Endometrium (tissue), 2 donors: ENCODE data around the gene IFNE.
A peak's percentile ranks its signal among the peaks of the same experiment; 100 is the strongest.
"Not testable (repeated sequence)": the region's sequence is repeated elsewhere in the genome, so short reads cannot be mapped to it uniquely, and the experiment has no call there.

Experiments
- FAIRE-seq: peaks from 2 replicates; lab custom pipeline; 2012; peaks lifted over from hg19 to GRCh38; lab: Jason Lieb, UNC
- donor health status: control.
- donor health status: control.

IFNE gene

DNA sequence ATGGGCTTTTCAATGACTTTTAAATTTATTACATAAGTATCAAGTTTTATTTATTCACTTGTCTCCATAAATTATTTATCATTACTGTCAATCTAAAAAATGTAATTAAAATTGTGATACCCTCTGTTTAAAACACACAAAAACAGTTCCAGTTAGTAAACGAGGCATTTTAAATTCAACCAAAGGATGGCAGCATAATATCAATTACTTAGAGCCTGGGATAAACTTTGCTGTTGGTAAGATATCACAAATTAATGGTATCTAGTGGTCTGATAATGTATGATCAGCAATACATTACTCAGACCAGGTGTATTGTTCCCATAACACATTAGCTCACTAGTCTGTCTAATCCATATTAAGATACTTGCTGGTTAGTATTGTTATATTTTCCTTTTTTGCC lies 9.6 kb upstream of the IFNE start:
- peak; percentile 26 for FAIRE-seq

DNA sequence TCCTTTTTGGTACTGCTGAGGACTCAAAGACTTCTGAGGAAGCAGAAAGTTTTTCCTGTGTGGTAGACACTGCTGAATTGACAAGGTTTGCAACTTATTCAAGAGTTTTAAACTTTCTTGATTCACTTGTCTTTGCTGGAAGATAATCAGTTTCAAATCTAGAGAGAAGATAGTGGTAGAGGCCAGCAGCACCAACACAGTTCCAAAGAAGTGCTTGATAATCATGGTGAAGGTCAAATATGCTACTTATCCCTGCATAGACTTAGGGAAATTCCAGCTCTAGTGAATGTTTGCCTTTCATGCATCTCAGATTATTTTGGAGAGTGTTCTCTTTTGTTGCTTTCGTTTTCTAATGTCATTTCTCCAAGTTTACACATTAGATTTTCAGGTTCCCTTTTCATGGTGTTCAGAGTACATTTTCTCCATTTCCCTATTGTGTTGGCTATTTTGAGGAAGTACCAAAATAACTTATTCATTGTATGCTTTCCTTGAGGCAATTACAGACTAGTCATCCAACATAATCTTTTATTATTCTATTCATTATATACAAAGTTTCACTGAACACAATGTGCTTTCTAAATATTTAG lies 550 bp downstream of the IFNE start:
- FAIRE-seq, result peak; percentile 62

DNA sequence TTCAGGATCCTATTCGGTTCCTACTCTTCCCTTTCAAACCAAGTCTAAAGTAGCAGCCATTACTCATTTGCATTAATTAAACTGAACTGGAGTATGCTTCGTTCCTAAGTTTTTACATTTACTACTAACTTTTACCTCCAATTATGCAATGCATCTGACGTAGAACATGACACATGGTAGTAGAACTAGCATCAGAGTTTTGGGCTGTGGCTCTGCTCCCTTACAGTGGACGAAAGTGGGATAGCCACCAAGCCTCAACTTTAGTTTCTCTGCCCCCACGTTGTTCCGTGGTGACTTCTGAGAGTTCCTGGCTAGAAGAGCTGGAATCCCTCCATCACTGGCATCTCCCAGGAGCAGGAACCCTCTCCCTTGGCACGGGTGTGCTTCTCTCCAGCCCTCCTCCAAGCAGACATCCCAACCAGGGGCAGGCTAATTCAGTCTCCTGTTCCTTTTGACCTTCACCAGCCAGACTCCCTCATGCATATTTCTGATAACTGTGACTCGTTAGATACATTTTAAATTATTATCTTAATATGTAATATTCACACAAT lies 2.9 kb downstream of the IFNE start:
- no peak for FAIRE-seq

DNA sequence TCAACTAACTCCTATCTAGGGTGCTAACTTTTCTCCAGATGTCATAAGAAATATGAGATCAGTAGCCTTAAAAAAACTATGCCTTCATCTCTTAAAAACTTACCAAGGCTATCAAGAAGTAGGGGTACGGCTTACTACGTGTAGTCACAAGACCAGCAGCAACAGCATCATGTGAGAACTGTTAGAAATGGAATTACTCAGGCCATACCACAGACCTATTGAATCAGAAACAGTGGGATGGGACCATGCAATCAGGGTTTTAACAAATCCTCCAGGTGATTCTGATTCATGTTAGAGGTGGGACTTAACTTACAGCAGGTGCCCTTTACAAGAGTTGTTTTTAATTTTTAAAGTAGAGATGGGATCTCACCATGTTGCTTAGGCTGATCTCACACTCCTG lies 4.6 kb downstream of the IFNE start:
- no peak for FAIRE-seq

DNA sequence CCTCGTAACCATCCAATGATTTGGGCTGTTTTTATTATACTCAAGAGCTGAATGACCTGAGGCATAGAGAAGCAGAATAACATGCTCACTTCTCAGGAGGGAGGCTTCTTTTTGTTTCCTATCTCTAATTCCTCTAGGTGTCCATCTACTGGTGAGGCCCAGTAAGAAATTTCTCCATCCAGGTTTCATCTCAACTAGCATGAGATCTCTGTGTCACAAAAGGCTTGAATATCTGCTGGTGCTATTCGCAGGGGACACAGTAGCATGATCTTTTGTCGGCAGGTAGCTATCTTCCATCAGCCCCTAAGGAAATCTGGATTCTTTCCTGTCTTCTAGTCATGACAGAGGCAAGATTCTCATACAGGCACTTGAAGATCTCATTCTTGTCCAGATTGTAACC lies 8.9 kb downstream of the IFNE start:
- no peak for FAIRE-seq

DNA sequence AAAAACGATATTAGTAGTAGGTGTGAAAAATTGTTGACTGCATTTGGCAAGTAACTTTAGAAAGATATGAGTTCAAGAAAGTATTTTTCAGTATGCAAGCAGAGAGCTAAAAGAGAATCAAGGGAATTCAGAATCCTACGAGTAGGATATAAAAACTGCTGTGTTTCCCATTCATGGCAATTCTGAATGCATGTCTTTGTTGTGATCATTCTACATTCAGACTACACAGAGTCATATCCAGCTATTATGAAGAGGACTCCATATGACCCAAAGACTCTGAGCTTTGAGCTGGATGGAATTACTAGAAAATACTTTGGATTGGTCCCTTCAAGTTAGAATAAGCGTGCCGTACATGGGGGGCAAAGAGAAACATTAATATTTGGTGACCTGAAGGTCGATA lies 12.0 kb downstream of the IFNE start:
- FAIRE-seq, result no peak

DNA sequence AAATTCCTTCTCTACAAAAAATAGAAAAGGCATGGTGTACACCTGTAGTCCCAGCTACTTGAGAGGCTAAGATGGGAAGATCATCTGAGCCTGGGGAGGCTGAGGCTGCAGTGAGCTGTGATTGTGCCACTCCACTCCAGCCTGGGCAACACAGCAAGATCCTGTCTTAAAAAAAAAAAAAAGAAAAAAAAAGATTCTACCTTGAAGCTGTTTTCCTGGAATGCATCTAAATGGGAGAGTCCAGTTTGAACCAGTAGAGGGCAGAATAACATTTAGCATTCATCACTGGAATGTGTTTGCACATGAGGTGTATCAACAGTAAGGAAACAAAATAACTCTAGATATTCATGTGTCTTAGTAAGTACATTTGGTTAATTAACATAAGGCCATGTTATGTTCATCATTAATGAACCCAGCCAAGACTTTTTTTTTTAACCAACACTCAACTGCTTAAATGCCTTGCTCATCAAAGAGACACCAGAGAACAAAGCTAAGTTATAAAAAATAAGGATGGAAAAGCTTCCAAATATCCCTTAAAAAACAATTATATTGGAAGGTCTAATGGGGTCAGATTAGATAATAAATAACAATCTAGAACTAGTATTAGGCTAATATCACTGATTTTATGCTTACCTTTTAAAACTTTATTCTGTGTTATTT lies 16.1 kb downstream of the IFNE start:
- FAIRE-seq, result peak; percentile 57

DNA sequence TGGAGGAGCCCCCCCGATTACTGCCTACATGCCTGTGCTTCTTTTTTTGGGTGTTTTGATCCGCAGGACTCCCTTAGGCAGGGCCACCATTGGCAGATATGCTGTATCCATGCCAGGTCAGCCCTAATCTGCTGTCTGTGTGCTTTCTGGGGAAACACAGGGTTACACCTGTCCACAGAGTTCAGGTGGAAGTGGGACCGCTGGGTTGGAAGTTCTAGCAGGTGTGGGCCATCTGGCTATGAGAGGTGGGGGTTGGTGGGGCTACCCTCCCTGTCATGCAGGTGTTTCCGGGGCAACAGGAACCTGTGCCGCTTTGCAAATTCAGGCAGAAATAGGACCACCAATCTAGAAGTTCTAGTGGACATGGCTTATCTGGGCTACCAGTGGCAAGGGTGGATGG lies 17.0 kb downstream of the IFNE start:
- no peak for FAIRE-seq

DNA sequence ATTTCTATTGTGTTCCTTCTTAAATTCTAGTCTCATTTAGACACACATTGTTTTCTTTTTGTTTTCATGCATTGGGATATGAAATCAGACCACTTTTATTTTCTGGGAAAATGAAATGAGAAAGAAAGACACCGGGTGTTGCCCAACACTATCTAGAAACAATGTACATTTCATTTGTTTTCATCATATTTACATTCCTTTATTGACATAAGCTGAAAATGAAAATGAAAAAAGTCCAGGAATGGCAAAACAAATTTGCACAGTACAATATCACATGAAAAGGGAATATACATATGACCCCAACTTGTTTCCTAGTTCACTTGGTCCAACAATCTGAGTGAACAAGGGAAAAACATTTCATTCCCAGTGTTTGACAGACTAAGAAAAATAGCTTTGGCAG lies 20.7 kb downstream of the IFNE start:
- FAIRE-seq, result no peak

DNA sequence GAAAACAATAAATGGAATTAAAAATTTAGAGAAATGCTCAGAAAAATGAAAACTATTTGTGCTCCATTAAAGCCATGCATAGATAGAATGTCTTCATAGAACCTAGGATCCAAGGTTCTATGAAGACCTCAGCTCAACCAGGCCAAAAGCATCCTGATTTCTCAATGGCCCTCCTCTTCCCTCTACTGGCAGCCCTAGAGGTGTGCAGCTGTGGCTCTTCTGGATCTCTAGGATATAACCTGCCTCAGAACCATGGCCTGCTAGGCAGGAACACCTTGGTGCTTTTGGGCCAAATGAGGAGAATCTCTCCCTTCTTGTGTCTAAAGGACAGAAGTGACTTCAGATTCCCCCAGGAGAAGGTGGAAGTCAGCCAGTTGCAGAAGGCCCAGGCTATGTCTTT lies 26.8 kb downstream of the IFNE start:
- FAIRE-seq, result no peak

DNA sequence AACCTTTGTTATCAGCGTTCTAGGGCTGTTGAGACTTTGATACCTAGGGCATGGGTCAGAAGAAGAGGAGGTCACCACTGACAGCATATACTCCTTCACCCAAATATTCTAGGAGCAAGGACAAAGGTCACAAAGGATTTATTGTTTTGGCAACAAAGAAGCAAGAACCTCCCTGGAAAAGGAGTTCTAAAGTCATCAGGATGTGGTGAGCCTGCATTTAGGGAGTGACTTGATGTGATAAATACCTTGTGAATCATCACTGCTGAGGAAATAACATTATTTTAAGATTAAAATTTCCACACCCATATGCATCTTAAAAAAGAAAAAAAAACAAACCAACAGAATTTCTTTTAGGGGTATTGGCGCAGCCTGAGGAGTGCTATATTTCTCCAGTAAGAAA lies 28.0 kb downstream of the IFNE start:
- no peak for FAIRE-seq

DNA sequence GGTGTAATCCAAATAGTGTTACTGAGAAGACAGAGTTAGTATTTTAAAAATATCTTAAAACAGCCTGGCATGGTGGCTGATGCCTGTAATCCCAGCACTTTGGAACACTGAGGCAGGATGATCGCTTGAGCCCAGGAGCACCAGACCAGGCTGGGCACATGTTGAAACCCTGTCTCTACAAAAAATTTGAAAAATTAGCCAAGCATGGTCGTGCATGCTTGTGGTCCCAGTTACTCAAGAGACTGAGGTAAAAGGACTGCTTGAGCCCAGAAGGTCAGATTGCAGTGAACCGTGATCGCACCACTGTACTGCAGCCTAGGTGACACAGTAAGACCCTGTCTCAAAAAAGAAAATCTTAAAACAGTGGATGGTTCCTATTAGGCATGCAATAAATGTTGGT lies 29.4 kb downstream of the IFNE start:
- no peak for FAIRE-seq

DNA sequence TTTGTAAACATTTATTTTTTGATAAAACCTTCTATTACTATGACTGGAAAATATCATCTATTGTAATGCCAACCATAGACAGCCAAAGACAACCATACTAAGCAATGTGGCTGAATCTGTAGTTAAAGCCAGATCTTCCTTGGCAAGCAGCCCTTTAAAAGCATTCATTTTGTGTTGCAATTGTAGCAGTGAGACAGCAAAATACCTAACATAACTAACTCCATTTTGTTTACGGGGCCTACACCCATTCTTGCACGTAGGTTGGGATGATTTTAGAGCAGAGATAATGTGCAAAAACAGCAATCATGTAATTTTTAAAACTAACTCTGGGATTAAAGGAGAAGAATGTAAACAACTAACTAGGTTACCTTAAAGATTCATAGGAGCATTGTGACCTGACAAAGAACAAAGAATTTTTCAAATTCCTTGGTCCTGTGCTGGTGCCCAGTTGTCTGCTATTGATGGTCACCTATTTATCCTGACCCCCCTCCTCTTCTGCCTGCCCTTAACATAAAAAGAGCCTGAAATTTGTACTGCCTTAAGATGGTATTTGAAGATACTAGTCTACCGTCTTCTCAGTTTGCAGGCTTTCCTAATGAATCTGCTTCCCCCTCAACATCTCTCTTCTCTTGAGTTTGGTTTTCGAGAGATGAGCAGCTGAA lies 31.2 kb downstream of the IFNE start:
- no peak for FAIRE-seq

DNA sequence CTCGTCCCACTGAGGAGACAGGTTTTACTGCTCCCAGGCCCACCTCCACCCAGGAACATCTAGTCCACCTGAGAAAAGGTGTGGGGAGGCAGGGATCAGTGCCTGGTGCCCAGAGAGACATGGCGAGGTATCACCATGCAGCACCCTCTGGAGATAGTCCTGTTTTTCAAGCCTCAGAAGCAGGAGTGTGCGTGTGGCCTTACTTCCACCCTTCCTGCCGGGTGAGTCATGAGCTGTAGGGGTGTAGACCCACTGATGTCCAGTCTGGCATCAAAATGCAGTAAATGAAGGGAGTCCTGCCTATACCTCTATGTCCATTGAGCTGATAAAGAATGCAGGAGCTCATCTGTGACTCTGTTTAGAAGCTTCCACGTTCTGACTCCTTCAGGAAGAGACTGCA lies 32.8 kb downstream of the IFNE start:
- not testable (repeated sequence) for FAIRE-seq

DNA sequence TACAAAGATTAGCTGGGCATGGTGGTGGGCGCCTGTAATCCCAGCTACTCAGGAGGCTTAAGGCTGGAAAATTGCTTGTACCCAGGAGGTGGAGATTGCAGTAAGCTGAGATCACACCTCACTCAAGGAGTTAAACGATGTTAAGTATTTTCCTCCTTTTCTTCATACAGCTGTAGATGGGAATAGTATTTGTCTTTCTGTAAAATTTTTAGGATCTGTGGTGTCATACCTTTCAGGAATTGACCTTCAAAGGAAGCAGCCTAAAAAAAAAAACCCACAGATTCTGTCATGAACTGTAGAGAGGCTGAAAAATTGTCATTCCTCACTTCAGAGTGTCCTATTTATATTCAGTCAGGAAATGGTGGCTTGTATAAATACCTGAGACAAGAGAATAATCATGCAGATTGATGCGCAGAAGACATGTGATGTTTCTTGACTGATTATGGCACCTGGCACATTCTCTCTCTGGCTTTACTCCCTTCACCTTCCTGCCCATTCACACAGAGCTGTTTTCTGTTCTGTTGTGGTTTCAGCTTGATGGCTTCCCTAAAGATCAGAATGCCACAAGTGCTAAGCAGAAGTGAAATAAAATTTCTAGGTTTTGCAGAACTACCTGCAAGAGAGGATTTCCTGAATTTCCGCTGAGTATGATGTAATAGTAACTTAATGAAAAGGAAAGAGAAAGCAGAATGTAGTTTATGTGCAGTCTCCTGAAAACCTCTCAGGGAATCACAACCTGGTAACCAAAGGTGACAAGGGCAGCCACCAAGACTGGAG lies 38.1 kb downstream of the IFNE start:
- no peak for FAIRE-seq

DNA sequence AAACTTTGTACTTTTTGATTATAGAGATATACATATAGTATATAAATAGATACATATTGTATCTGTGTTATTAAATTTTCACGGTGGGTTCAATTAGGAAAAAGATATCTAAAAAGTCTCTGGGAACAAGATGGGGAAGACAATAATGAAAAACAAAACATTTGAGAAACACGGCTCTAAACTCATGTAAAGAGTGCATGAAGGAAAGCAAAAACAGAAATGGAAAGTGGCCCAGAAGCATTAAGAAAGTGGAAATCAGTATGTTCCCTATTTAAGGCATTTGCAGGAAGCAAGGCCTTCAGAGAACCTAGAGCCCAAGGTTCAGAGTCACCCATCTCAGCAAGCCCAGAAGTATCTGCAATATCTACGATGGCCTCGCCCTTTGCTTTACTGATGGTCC lies 42.0 kb downstream of the IFNE start, which contains the start of gene IFNA1:
TSS of gene IFNA1 (plus strand) at position 301 of the 400 bp plus-strand sequence. CDS start at position 370, 69 bp downstream.
- no peak for FAIRE-seq

DNA sequence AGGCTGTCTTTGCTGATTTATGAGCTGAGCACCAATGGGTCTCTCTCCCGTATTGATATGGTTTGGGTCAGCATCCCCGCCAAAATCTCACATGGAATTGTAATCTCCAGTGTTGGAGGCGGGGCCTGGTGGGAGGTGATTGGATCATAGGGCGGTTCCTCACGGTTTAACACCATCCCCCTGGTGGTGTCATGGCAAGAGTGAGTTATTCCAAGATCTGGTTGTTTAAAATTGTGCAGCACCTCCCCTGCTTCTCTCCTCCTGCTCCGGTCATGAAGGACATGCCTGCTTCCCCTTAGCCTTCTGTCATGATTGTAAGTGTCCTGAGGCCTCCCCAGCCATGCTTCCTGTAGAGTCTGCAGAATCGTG lies 47.1 kb downstream of the IFNE start:
- not testable (repeated sequence) for FAIRE-seq

DNA sequence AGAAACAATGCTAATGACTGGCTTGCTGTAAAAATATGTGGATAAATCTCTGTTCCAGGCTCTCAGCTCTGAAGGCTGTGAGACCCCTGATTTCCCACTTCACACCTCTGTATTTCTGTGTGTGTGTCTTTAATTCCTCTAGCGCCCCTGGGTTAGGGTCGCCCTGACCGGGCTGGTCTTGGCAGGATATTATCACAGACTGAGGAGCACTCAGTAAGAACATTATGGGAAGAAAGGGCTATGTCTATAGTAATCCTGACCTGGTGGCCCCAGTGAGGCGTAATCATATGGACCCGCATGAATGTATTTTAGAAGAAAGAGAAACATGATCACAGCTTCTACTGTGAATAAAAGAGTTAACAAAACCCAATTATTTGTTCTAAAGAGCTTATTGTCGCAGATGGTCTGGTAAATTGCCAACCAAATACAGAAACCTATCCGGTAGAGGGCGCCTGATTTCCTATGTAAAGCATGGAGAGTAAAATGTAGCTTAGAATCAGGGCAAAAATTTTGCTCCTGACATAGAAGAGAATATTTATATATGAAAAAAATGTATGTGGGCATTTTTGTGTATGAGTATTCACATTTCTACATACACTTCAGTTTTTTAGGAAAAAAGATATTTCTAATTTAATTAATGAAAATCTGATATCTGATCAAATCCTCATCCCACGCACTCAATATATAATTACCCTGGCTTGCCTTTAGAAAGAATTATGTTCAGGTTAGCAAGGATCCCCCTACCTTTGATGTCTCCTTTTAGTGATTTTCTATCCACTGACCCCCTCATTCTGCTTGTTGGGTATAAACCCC lies 47.7 kb downstream of the IFNE start:
- no peak for FAIRE-seq

DNA sequence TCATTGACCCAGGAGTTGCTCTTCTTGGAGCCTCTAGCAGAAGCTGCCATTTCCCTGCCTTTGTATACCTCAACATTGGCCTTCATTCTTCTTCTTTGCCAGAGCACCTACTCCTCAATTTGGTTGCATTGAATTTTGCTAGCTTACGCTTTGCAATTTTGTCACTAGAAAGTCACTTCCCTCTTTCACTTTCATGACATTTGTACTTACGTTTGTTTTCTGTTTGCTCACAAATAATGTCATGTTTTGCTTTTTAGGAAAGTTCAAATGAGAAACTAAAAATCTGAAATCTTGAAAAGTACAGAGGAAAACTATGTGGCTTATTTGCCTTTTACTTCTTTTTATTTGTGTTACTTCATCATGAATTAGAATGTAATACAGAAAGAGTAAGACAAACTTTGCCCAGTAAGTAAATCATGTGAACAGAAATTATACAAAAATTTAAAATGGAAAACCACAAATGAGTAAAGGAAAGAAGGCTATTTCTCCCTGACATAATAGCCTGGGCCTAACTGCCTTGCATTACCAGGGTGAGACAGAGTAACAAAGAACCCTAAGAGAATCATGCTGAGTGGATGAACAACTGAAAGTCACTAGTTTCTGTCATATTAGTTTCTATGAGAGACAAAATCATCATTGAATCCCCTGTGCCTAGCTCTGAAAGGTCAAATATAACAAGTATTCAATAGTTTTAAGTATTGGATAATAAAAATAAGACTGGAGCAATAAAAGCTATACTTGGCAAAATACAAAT lies 49.3 kb downstream of the IFNE start:
- no peak for FAIRE-seq
